ENCODE data around the gene SLC30A4.
"Not testable (repeated sequence)": the region's sequence is repeated elsewhere in the genome, so short reads cannot be mapped to it uniquely, and the experiment has no call there.

SLC30A4 gene

GRCh38 chr15:45507143-45507542 lies 15.4 kb downstream of the SLC30A4 start:
- DNase-seq, result not testable (repeated sequence)

GRCh38 chr15:45499426-45499825 lies 23.1 kb downstream of the SLC30A4 start:
- DNase-seq, result no peak

- no peak for DNase-seq
Measured at GRCh38 chr15:45498701-45499100, 23.9 kb downstream of the SLC30A4 start.

GRCh38 chr15:45497261-45497660 lies 25.3 kb downstream of the SLC30A4 start:
- no peak for DNase-seq

GRCh38 chr15:45496658-45497057 lies 25.9 kb downstream of the SLC30A4 start:
- DNase-seq, result no peak

- DNase-seq, result no peak
Measured at GRCh38 chr15:45495588-45495987, 27.0 kb downstream of the SLC30A4 start.

- no peak for DNase-seq
Measured at GRCh38 chr15:45489690-45490238, 32.8 kb downstream of the SLC30A4 start.

GRCh38 chr15:45486317-45486716 lies 36.2 kb downstream of the SLC30A4 start:
- DNase-seq, result no peak

GRCh38 chr15:45481135-45481534 lies 41.4 kb downstream of the SLC30A4 start:
- no peak for DNase-seq

GRCh38 chr15:45476410-45476809 lies 46.1 kb downstream of the SLC30A4 start:
- DNase-seq, result no peak

- DNase-seq, result no peak
Measured at GRCh38 chr15:45474799-45475198, 47.8 kb downstream of the SLC30A4 start.

GRCh38 chr15:45473068-45473467 lies 49.5 kb downstream of the SLC30A4 start:
- no peak for DNase-seq

- DNase-seq, result no peak
Measured at GRCh38 chr15:45471151-45471550, 51.4 kb downstream of the SLC30A4 start.

GRCh38 chr15:45469441-45469840 lies 53.1 kb downstream of the SLC30A4 start:
- DNase-seq, result no peak

GRCh38 chr15:45469027-45469426 lies 53.5 kb downstream of the SLC30A4 start:
- DNase-seq, result no peak

GRCh38 chr15:45468294-45468693 lies 54.3 kb downstream of the SLC30A4 start:
- DNase-seq, result no peak

- peak; percentile 69 for DNase-seq
Measured at GRCh38 chr15:45458746-45459403, 63.7 kb downstream of the SLC30A4 start.

- DNase-seq, result peak; percentile 86
Measured at GRCh38 chr15:45457641-45458539, 64.7 kb downstream of the SLC30A4 start.

GRCh38 chr15:45457220-45457619 lies 65.3 kb downstream of the SLC30A4 start:
- DNase-seq, result no peak

- no peak for DNase-seq
Measured at GRCh38 chr15:45456212-45457106, 66.1 kb downstream of the SLC30A4 start.

GRCh38 chr15:45454814-45455213 lies 67.7 kb downstream of the SLC30A4 start:
- DNase-seq, result no peak

- no peak for DNase-seq
Measured at GRCh38 chr15:45451265-45451664, 71.3 kb downstream of the SLC30A4 start.

Measured in NCI-H345 (cell line).